Measurements from ENCODE around the gene KAT7. TPM values are rescaled to one million over a fixed set of nuclear protein-coding genes. Genes with fewer than 3 reads are reported as not detected.

Gene KAT7
- total RNA-seq, 1 donor from 2014 or later, result 27.1 TPM

DNA sequence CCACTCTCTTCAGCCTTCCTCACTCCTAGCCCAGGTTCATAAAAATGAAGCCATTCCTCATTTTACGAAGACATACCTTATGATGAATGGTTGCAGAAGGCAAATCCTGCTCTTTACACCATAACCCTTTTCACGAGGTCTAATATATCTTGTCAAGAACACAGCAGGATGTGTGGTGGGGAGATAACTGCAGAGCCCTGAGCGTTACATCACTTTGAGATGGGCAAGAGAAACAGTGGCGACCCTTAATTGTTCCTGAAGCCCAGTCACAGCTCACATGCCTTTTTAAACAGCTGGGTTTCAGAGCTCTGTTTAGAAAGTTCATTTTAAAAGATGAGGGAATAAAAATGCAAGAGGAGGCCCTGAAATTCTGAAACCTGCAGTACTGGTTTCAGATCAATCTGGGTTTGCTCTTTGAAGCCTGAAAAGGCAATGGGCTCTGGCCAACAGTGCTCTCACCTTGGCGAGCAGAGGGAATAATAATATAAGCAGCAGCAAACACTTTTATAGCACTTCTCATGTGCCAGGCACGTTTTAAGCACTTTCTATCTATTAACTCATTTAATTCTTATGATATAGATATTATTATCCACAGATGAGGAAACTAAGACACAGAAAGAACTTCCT is 27.4 kb upstream of the KAT7 start:
- DNase-seq (ENCODE audit: low read depth in 2 of 2), result no peak

DNA sequence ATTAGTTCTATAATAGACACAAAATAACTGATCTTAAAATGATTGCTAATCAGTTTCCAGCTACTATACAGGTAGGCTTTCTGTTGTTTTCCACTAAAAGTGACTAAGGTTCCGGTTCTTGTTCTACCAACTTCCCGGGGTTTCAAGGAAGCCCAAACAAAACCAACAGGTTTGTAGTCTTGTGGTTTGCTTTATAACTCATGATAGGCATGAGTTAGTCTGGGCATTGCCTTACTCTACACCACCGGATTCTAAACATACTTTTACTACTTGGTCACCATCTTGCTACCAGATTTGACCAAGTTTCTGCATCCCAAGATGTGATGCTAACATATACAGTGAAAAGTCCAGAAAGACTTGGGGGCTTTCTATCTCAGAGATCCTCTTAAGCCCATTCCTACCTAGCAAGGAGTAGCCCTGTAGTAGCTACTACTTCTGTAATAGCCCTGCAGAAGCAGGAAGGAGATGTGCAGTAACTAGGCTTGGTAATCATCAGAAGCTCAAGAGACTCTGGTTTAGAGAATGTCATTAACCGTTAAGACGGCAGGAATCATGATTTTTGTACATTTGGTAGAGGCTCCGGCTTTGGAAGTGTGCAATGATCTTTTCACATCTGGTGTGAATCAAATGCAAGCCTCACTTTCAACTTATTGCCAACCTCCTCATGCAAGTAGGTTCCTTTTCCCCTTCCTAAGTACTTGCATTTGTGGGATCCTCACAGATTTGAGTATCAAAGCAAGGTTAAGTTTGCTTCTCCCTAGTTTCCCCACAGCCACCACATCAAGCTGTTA is 26.1 kb upstream of the KAT7 start:
- DNase-seq (ENCODE audit: low read depth in 2 of 2), result no peak

DNA sequence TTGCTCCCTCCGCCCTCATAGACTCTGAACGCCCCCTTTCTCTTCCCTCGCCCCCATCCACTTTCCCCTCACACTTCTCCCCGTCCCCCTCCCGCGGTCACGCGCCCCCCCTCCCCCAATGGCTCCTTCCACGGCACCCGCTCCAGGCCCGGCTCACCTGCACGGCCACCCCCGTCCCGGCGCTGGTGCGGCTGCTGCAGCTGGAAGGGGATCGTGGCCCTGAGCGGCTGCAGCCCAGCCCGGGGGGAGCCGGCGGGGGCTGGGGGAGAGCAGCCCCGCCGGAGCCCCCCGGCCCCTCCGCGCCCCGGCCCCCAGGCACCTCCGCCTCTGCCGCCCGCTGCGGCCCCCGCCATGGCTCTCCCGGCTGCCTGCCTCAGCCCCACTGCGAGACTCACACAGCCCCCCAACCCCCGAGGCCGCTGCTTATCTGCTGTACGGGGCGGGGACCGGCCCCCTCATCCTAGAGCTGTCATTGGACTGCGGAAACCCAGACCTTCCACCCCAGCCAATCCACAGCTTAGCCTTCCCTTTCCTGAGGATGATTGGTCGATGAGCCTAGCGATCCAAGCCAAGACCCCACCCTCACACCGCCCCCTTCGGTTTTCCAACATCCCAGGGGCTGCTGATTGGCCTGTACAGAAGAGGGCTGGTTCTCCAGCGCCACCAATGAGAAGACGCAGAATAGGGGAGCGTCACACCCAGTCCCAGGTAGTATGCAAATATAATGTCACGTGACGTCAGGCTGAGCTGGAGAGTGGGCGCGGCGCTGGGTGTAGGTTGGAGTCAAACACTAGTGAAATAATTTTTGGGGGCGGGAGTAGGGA is 24.5 kb upstream of the KAT7 start, which contains the start of gene FAM117A:
FAM117A (minus strand) TSS at position 397 of the 824 bp plus-strand sequence; CDS start at position 353, 44 bp downstream.
- DNase-seq (ENCODE audit: low read depth in 2 of 2), result peak; percentile 99

DNA sequence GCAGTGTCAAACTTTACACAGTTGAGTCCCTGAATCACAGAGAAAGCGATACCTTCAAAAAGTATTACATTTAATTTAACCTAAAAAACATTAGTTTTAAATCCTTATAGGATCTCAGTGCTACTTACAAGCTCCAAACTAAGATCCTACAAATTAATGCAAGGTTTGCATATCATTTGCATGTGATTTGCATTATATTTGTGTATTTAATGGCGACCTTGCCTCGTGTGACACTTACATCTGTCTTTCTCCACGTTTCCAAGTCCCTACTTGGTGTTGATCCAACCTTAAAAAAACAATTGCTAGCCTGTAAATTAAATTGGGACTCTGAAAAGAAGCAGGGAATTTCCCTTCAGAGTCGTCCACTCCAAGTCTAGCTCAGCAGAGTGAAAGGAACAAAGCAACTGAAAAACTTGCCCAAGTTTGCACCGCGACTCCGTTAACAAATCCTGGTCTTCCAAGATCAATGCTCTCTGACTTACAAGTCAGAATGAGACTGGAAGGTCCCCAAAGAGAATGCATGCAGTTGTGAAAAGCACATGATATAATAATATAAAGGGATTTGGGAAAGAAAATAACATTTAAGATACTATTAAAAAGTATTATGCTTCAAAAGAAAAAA is 23.8 kb upstream of the KAT7 start:
- no peak for DNase-seq (ENCODE audit: low read depth in 2 of 2)

DNA sequence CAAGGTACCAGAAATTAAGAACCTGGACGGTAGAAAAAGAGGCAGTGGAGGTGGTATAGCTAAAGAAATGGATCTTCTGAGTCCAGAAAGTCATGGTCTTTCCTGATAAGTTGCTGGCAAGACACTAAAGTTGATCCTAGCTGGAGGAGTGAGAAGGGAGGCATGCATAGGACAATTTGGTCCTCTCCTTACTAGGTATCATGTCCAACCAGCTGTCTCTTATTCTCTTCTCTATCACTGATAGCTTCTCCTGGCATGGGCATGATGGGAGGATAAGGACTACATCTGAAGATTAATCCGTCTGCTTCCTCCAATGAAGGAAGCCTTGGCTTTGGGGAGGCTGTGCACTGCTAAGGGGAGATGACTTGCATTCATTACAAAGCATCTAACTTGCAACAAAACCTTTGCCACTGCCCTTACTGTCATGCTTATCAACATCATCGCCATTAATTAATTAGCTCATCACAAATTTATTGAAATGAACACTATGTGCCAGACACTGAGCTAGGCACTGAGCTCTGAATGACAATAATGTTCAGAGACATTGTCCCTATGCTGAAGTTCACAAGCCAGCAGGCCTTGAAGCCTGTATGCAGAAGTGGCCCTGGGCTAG is 21.5 kb upstream of the KAT7 start:
- DNase-seq (ENCODE audit: low read depth in 2 of 2), result no peak

DNA sequence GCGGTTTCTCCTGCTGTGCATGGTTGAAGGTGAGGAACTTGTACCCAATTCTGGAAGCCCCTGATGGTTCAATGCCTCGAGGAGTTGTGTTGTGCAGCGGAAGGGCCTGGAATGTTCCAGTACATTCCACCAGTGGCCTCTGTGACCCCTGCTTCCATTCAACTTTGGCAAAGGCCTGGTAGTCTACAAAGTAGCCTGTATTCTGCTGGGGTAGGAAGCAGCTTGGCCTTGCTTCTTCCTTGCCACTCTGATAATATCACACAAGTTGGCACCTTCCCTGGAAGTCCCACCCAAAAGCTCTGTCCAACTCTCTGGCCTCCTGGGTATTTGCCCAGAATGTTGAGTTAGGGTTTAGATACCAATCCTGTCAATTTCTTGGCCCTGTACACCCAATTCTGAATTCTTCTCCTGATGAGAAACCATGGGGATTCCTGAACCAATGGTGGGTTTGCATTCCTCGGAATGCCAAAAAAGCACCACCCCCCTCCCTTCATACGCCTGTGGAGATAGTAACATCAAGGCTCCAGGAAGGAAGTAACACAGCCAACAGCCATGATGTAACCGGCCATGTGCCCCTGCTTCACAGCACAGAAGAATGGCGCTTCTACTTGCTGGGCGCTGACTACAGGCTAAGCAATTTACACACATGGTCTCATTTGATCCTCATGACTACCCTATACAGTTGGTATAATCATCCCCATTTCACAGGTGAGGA is 12.8 kb upstream of the KAT7 start:
- DNase-seq (ENCODE audit: low read depth in 2 of 2), result peak; percentile 69 to 81

DNA sequence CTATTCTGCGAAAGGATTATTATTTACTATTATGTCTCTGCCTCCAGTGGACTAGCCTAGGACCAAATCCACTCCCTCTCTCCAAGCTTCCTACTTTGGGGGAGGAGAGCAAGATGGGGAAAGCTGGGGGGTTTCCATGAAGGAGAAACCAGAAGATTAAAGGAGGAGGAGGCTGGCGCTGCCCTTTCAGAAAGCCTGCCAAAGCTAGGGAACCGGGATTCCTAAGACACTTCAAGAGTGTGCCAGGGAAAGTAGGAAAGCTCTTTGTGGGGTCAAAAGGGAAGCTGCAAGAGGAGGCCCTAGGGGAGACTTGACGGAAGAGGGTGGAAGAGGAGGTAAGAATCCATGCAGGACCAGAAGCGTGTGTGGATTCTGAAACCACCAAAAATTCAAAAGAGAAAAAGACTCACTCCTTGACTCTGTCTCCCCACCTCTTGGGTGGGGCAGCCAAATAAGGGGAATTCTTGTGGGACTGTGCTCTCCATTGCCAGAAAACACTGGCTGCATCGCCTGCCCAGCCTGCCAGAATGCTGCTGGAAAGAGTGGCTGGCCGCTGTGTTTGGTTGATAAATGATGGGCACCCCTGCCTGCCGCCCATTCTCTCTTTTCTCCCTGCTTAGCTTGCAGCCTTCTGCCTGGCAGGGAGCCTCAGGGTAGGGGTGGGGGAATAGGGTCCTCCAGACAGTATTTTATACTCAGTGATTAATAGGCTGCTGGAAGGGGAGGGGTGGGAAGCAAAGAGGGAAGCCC is 11.8 kb upstream of the KAT7 start:
- no peak for DNase-seq (ENCODE audit: low read depth in 2 of 2)

DNA sequence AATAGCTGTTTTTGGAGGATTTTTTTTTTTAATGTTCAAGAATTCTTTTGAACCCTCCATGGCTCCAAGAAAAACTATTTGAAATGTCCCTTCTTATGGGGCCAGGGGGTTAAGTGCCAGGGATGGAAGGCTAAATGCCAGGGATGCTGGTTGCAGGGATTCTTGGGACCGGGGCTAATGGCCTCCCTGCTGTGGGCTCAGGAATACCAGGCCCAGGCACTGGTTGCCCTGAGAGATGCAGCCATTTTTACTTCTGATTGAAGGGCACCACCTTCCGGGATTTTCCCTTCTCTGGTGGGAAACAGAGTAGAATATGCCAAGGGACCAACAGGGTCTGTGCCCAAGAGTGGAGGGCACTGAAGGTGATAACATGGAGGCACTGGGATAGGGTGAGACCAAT is 10.9 kb upstream of the KAT7 start:
- no peak for DNase-seq (ENCODE audit: low read depth in 2 of 2)

DNA sequence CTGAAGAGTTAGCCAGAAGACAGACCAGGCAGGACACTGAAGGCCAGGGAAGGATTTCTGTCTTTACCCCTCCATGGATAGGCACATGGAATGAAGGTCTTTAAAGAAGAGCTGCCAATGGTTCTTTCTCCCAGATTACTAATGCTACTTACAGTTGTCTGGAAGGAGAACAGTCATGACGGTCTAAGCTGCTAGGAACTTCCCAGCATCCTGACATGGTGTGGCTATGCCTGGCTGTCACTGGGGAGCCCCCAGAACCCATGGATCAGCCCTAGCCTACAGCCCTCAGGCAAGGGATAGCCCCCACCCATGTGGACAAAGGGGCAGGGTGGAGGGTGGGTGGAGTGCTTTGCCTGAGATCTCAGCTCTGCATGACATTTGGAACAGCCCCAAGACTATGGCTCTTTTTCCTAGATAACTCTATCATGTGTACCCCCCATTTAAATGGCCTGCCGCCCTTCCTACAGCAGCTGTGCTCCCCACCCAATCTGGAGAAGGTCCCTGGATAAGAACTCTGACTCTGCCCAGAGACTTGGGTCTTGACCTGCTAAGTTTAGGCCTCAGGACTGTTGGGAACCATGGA is 9.2 kb upstream of the KAT7 start:
- no peak for DNase-seq (ENCODE audit: low read depth in 2 of 2)

DNA sequence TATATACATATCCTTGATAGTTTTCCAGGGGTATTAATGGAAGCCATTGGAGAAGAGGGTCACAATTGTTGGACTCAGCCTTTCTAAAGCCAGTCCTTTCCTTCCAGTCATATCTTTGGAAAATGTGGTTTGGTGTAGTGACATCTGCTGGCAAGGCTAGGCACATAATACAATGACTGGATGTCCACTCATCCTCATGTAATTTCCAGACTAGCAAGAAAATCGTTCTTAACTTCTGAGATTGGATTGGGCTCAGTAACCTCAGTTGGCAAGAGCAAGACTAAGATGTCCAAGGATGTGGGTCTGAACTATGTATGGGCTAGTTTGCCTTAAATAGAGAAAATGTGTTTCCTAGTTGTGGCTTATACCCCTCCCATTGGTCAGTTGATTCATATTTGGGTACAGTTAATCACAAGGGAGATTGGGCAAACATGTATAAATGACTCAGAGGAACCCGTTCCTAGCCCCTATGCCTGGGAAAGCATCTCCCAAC is 8.7 kb upstream of the KAT7 start:
- DNase-seq (ENCODE audit: low read depth in 2 of 2), result peak; percentile 63 to 73

DNA sequence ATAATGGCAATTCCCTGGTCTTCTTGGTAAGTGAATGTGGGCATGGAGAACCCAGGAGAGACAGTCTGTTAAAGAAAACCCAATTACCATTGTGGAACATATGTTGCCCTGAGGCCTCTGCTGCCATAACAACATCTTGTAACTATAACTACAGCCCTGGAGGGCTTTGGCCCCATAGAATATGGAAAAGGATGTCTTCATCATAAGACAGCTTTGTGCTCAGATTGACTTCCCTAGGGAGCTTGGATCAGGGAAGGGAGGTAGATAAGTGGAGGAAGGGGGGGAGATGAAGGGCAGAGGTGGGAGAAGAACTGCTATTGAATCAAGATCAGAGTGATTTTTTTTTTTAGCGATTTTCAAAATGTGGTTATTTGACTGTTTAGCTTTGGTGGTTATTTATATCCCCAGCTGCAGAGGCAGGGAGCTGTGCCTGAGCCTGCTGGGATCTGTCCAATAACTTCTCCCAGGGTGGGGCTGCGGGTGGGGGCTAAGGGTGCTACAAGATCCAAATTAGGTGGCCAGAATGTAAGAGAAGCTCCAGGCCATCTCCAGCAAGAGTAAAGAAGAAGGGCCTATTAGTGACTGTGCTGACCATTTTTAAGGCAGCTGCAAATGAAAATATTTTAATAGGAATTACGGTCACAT is 5.3 kb upstream of the KAT7 start:
- no peak for DNase-seq (ENCODE audit: low read depth in 2 of 2)

DNA sequence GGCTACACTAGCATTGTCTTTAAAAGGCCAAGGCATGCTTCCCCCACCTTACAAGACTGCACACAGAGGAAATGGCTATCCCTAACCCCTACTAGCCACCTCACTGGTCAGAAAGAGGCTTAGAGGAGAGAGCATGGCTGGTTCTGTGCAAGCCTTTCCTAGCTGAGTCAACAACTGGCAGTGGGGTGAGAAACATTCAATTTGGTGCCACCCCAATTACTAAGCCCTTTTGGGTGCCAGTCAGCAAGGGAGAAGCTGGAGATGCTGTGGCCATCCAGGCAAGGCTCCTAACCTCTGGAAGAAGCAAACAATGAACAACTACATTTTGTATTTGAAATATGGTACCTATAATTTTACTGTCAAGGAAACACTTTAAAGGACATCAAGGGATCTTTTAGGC is 4.7 kb upstream of the KAT7 start:
- no peak for DNase-seq (ENCODE audit: low read depth in 2 of 2)

DNA sequence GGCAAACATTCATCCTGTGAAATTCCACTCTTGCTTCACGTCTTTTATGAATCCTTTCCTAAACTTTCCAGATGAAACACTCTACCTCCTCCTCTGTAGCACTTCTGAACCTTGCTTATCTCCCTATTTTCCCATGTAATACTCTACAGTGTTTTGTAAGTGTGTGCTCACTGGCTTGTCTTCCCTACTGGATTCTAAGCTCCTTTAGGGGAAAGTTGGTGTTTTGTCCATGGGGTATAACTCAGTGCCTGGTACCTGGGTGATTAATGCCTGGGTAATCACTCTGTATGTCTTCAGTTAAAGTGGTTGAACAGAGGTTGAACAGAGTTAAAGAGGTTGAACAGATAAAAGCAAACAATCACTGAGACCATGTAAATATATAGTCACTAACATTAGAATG is 3.8 kb upstream of the KAT7 start:
- DNase-seq (ENCODE audit: low read depth in 2 of 2), result no peak

DNA sequence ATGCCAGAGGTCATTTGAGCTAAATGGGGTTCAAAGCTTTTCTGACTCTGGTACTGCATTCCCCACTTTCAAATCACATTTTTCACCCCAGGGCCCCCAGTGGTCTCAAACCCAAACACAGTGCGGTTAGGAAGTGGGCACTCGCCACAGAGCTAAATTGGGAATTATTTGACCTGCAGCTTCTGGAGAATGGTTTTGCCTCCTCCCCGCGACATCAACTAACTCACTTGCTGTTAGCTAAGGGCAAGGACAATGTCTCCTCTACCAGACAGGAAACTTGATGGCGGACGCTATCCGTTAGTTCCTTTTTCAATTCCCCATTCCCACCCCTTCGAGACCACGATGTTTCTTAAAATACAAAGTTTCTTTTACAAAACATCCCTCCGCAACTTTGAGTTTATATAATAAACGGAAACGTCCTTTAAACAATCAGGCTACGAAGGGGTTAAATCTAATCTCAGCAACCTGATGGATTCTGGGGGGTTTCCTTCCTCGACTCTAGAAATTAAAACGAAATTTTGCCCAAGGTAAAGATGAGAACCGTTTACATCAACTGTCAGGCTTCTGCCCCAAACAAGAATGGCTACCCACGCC is 500 bp upstream of the KAT7 start:
- peak in 1 of 2 donors; percentile 37 for DNase-seq (ENCODE audit: low read depth in 2 of 2)

DNA sequence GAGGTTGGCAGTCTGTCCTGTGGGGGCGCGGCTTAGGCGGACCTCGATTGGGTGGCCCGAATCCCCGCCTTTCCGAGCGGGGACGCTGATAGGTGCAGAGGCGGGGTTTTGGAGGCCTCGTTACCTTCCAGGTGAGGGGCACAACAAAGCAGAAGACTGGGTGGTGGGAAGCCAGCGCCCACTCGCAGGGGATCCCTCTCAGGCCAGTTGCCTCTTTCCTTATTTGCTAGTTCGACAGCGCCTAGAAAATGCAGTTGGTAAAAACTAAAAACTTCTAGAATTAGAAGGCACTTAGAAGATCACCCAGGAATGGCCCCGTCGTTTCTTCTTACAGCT is 730 bp downstream of the KAT7 start:
- DNase-seq (ENCODE audit: low read depth in 2 of 2), result no peak

DNA sequence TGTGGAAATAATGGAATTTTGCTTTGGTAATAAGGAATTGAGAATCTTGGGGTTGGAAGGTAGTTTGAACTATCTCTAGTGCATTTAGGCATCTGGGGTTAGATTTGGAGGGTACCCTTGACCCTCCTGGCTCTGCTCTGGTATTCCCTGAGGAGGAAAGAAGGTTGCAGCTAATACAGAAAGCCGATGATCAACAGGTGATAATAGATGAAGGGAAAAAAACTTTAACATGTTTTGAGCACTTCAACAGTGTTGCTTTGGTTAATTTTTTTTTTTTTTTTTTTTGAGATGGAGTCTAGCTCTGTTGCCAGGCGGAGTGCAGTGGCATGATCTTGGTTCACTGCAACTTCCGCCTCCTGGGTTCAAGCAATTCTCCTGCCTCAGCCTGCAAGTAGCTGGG is 4.8 kb downstream of the KAT7 start:
- no peak for DNase-seq (ENCODE audit: low read depth in 2 of 2)

DNA sequence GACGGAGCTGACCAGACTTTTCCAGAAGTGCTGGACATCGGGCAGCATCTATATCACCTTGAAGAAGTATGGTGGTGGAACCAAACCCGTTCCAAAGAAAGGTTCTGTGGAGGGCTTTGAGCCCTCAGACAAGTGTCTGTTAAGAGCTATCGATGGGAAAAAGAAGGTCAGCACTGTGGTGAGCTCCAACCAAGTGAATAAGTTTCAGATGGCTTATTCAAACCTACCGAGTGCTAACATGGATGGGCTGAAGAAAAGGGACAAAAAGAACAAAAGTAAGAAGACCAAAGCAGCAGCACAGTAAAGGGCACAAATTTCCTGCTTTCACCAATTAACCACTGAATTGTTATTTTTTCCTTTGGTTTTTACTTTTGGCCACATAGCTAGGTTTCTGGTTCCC is 6.9 kb downstream of the KAT7 start:
- DNase-seq (ENCODE audit: low read depth in 2 of 2), result no peak

DNA sequence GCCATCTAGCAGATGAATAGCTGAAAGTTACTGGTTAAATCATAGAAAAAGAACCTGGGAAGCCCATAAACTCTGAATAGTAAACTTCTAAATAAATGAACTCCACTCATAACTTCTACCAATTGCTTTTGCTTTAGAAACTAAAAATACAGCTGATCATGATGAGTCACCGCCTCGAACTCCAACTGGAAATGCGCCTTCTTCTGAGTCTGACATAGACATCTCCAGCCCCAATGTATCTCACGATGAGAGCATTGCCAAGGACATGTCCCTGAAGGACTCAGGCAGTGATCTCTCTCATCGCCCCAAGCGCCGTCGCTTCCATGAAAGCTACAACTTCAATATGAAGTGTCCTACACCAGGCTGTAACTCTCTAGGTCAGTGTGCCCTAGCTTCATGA is 9.7 kb downstream of the KAT7 start:
- DNase-seq (ENCODE audit: low read depth in 2 of 2), result no peak

DNA sequence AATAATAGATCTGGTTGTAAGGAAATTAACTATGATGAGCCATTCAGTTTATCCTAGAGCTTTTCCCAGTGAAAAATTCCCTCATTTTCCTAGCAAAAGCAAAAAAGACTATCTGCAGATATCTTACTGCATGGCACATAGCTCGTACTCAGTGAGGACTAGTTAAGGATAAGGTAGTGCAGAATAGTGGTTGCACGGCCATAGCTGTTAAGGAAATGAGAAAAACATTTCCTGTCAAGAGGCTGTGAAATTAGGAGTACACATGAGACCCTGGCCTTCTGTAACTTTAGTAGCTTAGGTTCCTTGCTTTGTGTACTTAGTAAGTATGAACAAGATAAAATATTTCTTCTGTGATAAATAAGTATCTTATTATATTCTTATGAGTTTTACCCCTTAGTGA is 10.3 kb downstream of the KAT7 start:
- DNase-seq (ENCODE audit: low read depth in 2 of 2), result no peak

All from dermis microvascular lymphatic vessel endothelial cell (primary cell).